Activated T-cell treated with anti-CD3 and anti-CD28 coated beads, Interleukin-2, amount 50 U/mL, for 1 hour (primary cell): Measurements from ENCODE around the gene PAPOLA.
A peak's percentile ranks its signal among the peaks of the same experiment; 100 is the strongest.

ENCODE experiments used
- DNase-seq: peaks from one replicate; pipeline ENCODE4 v3.0.0-alpha.2; 2020

Gene PAPOLA

DNA sequence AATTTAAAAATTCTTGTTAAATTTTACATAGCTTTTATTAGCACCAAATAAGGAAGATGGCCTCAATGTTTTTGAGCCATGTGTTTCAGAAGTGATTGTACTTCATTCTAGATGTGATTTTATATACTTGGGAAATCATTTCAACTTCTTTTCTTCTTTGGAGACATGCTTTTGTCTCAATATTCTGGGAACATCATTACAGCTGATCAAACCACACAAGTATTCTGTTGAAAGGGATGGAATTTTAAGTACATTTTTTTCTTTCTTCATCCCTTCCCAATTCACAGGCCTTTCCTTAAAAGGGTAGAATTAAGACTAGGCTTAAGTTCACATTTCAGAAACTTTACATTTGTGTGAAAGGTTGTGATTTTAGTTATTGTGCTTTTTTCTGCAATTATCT, 66.4 kb downstream of the PAPOLA start:
- DNase-seq, result no peak

DNA sequence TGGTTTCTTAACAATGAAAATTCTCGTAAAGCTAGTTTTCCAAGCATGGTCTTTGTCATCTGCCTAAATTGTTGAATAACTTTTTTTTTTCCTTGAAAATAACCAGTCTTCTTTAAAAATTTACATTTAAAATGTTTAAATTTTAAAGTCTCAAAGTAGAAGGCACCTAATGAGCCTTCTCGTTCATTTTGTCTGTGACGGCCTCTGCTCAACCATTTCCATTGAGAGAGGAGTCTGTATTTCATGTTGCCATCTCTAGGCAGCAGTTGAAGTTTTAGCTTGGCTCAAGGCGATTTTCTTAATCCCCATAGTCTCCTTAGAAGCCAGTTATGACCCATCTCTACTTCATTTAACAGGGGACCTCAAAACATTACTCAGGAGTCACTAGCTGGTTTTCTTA, 69.1 kb downstream of the PAPOLA start:
- no peak for DNase-seq

DNA sequence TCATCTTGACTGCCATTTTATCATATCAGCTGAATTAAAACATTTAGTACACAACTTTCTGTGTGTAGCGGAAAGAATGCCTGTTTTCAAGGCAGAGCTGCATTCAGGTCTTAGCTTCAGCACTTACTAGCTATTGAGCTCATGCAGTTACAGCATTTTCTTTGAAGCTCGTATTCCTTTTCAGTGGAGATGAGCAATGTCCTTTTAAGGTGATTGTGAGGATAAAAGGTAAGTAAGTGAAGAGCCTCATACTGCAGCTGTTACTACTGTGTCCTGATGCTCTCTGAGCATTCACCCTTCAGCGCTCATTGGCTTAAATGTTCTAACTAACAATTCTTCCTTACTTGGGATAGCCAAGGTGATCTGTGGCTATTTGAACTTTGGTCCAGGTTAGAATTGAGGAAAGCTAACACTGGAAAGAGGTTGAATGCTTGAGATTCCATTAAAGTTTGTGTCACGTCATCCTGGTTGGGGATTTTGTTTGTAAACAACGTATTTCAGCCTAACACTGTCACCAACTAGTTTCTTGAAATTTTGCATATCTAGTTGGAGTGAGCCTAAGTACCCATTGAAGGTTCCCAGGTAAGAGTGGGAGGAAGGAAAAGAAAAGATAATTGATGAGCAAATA, 71.4 kb downstream of the PAPOLA start:
- no peak for DNase-seq

DNA sequence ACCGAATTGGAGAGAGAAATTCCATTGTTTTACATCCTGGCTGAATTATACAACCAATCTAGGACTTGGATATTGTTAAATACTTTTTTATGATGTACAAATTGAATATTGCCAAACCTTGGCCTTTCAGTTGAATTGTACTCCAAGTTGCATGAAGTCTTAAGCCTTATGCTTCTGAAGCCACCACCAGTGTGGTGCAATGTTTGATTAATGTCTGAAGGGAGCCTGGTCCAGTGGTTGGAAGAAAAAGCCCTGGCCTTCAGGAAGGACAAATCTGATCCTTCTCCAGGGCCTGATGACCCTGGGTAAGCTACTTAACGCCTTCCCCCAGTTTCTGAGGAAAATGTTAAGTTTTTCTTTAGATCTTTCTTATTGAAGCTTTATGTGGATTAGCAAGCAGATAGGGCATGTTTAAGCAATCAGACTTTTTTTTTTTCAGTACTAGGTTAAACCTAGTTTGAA, 72.0 kb downstream of the PAPOLA start:
- DNase-seq, result no peak

DNA sequence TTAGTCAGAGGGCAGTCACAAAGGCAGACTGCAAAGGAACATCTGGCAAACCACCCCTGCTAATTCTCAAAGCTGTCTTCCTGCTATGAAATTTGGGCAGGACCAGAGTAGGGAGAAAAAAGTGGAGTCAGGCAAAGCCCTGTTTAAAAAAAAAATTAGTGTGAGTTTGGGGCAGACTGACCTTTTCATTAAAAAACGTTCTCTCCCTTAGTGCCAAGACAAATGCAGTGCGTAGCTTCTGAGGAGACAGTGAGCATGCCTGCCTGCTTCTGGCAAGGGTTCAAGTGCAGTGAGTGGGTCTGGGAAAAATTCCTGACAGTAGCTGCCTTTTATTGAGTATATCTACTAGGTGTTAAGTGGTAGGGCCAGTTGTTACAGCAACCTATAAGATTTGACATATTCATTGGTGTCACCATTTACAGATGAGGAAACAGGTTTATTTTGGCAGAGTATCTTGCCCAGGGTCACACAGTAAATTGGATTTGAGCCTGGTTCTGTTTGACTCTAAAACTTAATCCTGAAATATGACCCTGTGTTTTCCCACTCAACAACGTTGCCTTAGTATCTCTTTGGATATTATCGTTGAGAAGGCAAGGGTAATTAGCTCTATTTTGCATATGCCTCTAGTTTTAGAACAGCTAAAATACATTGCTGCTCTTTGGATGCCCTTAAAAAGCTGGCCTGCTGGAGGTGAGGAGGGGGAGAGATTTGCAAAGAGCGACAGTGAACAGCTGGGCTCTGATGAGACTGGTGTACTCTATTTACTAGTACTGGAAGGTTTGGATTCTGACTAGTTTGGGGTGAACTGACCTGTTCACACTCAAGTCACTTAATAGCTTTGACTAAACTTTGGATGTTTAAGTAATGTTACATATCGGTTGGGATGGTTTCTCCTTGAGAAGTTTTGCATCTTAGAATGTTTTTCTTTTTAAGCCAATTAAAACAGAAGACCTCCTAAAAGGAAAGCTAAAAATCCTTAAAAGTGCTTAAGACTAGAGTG, 72.8 kb downstream of the PAPOLA start:
- no peak for DNase-seq

DNA sequence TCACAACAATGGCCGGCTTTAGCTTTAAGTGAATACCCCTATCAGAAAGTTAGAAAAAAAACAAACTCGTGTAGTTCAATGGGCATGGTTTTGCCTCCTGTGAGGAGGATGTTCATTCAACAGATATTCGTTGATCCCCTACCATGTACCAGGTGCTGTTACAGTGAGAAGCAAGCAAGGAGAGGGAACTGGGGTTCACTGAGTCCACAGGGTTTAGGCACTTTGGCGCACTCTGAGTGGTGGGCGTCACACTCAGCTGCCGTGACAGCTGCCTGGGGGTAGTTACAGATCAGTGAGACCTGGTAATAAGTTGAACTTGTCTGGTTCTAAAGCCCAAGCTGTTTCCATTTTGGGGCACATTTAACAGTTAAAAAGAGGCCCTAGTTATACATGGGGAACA, 74.2 kb downstream of the PAPOLA start:
- DNase-seq, result no peak

DNA sequence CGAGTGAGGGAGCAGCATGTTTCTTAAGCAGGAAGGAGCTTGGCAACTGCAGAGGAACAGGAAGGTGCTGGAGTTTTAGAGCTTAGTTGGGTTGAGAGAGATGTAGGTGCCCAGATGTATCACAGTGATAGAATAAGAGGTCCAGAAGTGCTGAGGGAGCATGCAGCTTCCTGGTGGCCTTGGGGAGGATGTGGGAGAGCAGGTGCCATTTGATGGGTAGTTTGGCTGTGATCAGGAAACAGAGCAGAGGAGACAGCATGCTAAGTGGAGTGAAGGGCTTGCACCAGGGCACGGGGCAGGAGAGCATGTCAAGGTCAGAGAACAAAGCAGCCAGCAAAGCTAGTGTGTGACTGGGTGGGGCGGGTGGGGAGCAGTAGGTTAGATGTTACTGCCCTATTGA, 74.8 kb downstream of the PAPOLA start:
- DNase-seq, result no peak

DNA sequence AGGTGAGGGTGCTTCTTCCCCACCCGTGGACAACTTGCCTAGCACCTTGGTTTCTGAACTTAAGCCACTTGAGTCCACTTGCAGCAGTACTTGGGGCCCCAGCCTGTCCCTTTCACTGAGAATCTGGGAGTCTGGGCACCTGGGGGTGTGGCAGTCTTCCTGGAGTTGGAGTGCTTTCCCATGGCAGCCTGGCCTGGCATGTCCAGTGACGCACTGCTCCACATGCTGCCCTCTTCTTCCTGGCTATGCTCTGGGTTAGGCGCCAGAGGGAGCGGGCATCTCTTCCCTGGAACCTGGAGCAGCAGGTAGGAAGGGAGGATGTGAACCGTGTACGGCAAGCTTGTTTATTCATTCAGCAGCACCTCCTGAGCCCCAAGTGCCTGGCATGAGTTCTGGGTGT, 76.4 kb downstream of the PAPOLA start:
- no peak for DNase-seq

DNA sequence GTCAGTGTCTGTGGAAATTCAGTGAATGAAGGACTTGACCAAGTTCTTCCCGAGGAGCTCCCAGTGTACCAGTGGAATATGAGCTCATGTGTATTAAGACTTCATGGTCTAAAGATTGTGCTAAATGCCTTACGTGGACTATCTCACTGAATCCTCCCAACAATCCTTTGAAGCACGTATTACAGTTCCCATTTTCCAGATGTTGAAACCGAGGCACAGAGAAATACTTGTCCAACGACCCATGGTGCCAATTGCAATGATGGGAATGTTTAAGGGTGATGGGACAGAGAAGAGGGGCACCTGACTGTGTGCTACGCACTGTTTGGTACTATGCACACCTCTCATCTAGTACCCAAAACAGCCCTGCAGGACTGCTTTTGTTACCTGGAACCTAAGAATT, 77.2 kb downstream of the PAPOLA start:
- no peak for DNase-seq

DNA sequence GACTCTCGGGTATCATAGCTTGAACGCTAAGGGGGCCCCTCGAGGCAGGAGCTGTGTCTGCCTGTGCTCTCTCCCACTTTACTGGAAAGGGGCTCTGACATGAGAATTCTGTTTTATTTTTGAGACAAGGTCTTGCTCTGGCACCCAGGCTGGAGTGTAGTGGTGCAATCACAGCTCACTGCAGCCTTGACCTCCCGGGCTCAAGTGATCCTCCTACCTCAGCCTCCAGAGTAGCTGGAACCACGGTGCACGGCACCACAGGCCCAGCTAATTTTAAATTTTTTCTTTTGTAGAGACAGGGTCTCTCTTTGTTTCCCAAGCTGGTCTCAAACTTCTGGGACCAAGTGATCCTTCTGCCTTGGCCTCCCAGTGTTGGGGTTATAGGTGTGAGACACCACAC, 77.7 kb downstream of the PAPOLA start:
- no peak for DNase-seq

DNA sequence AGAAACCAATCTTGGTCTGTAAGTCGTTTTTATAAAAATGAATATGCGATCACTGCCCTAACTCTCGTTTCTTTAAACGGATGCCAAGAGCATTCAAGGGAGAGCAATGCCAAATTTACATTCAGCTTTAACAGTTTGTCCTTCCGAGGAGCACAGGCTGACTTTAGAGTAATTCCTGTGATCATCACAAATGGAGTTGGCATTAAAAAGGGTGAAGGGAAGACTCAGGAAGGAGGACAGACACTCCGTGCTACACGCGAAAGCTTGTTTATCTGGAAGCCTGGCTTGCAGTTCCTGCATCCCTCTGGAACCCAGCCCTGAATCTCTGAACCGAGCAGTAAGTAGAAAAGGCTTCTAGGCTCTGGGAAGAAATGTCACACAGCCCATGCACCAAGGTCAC, 78.4 kb downstream of the PAPOLA start:
- no peak for DNase-seq

DNA sequence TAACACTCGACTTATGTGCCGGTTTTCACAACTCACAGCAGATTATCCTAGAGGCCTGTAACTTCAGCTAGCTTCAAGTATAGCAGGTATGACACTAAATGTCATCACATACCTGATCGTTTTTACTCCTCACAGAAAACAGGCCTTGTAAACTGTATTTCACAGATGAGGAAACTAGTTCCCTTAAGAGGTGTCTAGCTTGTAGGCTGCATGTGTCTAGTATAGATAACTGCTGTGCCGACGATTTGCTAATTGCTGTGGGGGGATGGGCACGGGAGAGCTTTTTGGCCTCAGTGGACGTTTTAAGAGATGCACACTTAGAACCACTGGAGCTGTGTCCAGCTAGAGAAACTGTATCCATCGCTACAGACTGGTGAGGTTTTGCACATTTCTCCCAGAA, 78.8 kb downstream of the PAPOLA start:
- DNase-seq, result no peak

DNA sequence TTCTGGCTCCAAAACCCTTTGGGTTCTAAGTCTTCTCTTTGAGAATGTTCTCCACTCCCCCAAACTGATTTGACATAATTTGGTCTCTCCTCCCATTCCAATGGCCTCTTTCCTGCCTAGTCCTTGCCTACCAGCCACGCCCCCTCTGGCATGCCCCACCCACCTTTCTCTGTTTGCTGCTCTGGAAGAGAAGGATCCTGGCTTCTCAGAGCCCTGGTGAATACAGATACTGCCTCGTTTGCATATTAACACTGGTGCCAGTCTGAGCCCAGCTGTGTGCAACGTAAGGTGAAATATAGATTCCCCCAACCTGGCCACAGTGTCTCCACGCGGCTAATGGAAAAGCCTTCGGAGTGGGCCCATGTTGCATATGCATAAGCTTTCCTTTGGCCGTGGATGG, 79.7 kb downstream of the PAPOLA start:
- DNase-seq, result no peak

DNA sequence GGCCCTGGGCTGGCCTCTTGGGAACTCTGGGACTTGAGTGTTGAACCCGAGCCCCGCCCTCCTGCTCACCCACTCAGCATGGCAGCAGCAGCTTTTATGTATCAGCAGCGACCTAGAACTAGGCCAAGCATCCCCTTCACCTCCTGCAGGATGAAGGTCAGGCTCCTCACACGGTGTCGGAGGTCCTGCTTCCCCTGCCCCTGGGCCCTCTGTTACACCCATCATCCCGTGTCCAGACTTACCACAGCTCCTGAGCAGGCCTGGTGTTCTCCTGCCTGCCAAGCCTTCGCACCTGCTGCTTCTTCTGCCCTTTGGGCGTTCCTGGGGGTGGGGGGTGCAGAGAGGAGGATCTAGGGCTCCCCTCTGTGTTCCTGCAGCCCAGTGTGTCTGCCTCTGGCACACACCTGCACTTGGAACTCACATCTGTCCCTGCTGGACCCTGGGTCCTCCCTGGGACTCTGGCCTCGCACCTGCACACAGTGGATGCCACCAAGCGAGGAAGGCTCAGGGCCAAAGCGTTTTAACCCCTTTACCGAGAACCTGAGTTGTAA, 80.3 kb downstream of the PAPOLA start:
- no peak for DNase-seq

DNA sequence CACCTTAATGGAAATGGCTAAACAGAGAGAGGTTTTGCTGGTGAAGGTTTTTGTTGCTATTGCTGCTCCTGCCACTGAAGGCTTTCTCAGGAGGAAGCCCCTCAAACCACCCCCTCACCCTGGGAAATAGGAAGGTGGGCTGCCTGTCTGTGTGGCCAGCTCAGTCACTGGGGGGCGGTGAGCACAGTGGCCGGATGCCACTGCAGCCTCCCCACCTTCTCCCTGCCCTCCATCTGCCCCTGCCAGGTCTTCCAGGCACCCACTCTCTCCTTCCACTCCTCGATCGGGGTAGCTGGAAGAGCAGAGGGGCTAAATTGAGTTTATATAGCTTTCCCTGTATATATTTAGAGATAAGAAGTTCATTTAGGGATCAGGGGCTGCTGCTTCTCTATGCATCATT, 80.8 kb downstream of the PAPOLA start:
- DNase-seq, result no peak

DNA sequence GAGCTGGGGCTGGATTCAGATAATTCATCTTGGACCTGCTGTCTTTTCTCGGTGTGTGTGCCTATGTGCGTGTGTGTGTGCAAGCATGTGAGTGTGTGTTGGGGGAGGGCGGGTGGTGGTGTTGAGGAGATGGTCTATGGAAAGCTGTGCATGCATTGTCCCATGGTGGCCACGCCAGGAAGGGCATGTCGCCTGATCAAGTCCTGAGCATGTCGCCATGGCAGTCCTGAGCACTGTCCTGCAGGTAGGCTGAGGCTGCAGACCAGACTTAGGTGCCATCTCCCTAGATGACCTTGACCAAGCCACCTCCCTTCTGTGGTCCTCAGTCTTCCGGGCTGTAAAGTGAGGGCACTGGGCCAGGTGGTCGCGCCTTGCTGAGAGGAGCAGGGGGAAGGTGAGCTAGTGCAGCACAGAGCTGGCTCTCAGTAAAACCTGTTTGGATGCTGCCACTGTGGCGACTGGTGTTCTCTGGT, 81.4 kb downstream of the PAPOLA start:
- DNase-seq, result no peak

DNA sequence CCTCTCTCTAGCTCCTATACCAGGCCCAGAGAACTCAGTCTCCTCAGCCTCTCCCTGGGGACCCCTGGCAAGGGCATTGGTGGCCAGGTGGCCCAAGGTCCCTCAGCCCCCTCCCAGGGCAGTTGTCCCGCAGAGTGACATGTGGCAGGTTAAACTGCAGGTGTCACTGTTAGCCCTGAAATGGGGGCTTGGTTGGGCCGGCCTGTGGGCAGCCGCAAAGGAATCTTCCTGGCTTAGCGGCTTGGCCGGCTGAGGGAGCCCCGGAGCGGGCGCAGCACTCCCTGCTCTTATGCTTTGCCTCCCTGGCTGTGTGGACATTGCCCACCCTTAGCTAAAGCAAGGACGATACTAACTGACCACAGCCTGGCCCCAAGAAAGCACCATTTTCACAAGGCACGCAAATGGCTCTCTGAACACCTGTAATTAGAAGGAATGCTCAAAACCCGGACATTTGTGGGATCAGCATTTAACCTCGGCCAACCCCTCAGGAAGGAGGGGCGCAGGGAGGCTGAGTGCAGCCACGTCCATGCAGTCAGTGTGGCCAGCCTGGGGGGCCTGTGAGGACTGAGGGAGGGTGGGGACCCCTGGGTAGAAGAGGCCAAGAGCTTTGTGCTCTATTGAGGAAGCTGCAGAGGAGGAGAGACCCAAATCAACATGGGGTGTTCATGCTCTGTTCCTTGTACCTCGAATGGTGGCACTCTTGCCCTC, 82.2 kb downstream of the PAPOLA start:
- DNase-seq, result peak; percentile 26

DNA sequence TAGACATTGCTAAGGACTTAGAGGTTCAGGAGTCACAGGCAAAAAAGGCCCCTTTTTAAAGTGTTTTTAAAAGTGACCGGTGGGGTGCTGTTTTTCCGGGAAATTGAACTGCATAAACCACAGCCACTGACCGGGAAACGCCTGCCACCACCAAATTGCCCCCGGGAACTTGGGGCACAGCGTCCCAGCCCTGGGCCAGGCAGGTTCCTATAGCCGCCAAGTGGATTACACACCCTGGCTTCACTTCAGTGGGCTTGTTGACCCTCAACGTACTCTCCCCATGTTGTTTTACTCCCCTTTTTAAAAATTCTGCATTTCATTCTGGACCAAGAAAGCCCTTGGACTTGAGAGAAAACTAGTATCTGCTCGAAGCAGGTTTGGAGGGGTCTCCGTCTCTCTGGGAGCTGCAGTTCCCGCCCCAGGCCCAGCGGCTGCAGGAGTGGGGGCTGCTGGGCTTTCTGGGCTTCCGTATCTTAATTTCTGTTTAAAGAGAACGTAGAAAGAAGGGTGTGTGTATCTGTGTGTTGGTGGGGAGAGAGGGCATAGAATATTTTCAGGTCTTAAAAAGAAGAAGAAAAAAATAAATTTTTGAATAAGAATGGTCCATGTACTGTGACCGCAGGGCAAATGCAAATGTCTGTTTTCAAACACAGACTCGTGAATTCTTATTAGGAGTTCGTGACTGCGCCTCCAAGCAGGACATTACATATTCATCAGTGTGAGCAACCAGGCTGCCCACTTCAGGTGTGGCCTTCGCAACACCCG, 82.9 kb downstream of the PAPOLA start:
- DNase-seq, result no peak

DNA sequence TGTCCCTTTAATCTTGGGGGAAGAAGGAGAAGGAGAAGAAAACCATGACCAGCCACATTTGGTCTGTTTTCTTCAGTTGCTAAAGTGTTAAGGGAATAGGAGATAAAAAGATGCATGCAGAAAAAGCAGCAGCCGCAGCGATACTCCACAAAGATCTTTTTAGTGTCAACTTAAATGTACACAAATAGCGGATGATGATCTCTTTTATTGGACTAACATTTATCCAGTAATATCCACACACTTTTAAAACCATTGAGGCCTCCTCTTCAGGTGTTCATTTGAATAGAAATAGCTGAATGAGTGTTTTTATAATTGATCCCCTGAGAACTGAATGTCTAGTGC, 83.5 kb downstream of the PAPOLA start:
- no peak for DNase-seq

DNA sequence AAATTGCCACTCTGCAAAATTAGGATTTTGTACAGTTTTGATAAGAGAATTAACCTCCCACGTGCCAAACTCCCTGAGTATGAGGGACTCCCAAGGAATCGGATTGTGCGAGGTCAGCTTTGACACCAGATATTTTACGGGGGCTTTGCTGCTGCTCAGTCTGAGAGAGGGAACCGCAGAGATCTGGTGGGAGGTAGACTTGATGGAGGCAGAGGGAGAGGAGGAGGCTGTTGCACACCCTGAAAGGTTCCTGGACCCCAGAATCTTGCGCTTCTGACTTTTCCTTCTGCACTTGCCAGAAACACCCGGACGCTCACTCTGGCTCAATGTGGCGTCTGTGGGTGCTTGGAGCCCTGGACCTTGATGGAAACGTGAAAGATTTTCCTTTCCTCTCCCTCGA, 83.9 kb downstream of the PAPOLA start:
- DNase-seq, result no peak

DNA sequence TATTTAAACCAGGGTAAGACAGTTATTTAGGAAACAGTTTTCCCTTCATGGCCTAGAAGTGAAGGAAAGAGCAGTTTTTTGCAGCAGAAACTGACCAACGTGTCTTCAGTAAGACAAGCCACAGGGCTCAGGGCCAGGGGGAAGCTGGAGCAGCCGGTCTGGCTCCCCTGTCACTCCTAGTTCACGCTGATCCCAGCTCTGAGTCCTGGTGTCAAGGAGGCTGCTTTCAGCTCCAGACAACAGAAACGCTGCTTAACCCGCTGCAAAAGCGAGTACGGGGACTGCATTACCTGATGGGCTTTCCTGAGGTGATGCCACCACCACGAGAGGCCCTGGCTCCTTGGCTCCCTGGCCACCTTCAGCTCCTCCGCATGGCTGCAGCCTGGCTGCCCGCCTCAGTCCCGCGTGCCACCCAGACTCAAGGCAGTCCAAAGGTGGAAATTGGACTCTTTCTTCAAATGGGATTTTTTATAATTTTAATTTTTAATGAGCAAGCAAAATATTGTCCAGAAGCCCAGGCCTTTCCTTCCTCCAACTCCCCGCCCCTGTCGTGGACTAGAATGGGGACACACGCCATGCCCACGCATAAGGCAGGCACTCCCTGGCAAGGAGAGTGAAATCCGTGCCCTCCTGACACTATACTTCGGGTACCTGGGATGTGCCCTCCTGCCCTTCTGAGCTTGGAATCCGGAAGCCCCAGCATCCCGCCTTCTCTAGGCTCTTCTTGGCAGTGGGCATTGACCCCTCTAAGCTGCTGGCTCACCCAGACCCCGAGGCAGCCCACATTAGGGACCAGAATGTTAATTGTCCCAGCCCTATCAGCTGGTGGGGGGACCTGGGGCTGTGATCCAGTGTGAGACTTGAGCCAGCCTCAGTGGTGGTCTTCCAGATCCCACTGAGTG, 85.0 kb downstream of the PAPOLA start:
- no peak for DNase-seq
